Right atrium auricular region (tissue), 2 donors: ENCODE measurements around the gene KIF18A. TPM values are rescaled to one million over a fixed set of nuclear protein-coding genes. Genes with fewer than 3 reads are reported as not detected.

ENCODE experiments used
- DNase-seq: peaks from one replicate; pipeline ENCODE4 v3.0.0-alpha.2; 2019; ENCODE audit warnings: low spot score
- H3K27ac ChIP-seq, 2 donors: fragments of 200-600 bp; sonication (generic); 1 replicate in 1 of 2; 2 replicates in 1 of 2; pipeline ENCODE4 v1.5.1; 2016 to 2019
- H3K27me3 ChIP-seq, 2 donors: fragments of 200-600 bp; sonication (generic); one replicate each; pipeline versions ENCODE4 v1.5.1 to v1.6.0; 2017 to 2019
- H3K36me3 ChIP-seq: fragments of 200-600 bp; sonication (generic); one replicate; pipeline ENCODE4 v1.5.1; 2016
- H3K4me1 ChIP-seq, 2 donors: fragments of 200-600 bp; sonication (generic); one replicate each; pipeline versions ENCODE4 v1.5.1 to v1.6.0; 2017 to 2019
- H3K4me3 ChIP-seq, 2 donors: fragments of 200-600 bp; sonication (generic); 1 replicate in 1 of 2; 2 replicates in 1 of 2; pipeline ENCODE4 v1.5.1; 2017 to 2019; ENCODE audit warnings: mild to moderate bottlenecking in 1 of 2, moderate library complexity in 1 of 2
- H3K9me3 ChIP-seq, 2 donors: fragments of 200-600 bp; sonication (generic); one replicate each; pipeline ENCODE4 v1.5.1; 2019
- total RNA-seq, 2 donors: library from RNA; depleted of rRNA; stranded (reverse); fragments of >200 nt; gene quantifications; one replicate each; pipeline ENCODE4 v1.1.0, GENCODE V29; 2016
- TF ChIP-seq, protein P1 (sequence below), 2 donors: fragments of 200-600 bp; sonication (generic); IDR thresholded peaks; one replicate each; pipeline ENCODE4 v1.5.1; 2019; ENCODE audit warnings: antibody characterized with exemption in 2 of 2

KIF18A gene
- total RNA-seq, 2 donors from 2014 or later = 0.43 to 0.52 TPM

DNA sequence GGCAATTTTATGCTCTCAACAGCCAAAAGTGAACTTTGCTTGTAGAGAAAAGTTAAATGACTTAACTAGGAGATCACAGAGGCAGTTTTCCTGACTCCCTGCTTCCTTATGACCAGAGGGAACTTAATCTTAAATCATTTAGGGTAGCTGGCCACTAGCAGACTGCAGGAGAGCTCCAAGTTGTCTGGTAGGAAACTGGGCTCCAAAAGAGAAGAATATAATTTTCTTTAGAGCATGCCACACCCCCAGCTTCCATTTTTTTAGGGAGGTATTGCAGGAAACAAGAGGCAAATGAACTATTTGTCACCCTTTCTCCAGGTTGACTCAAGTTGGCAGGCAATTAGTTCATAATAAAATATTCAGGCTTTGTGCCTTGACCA, 2.9 kb upstream of the KIF18A start:
- Histone ChIP-seq H3K9me3 (no peaks in the 10 kb centered on the region), H3K36me3 (peaks cover 5% of the 10 kb centered on the region), H3K27me3 (no peaks in the 10 kb centered on the region), H3K4me1 (peaks cover 0 to 30% of the 10 kb centered on the region in 2 donors), H3K4me3 (peak overlapping the region; percentile 52 to 76), H3K27ac (peak overlapping the region; percentile 61 to 87)
- DNase-seq = no peak
- TF ChIP-seq, protein P1, sequence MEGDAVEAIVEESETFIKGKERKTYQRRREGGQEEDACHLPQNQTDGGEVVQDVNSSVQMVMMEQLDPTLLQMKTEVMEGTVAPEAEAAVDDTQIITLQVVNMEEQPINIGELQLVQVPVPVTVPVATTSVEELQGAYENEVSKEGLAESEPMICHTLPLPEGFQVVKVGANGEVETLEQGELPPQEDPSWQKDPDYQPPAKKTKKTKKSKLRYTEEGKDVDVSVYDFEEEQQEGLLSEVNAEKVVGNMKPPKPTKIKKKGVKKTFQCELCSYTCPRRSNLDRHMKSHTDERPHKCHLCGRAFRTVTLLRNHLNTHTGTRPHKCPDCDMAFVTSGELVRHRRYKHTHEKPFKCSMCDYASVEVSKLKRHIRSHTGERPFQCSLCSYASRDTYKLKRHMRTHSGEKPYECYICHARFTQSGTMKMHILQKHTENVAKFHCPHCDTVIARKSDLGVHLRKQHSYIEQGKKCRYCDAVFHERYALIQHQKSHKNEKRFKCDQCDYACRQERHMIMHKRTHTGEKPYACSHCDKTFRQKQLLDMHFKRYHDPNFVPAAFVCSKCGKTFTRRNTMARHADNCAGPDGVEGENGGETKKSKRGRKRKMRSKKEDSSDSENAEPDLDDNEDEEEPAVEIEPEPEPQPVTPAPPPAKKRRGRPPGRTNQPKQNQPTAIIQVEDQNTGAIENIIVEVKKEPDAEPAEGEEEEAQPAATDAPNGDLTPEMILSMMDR (IDR thresholded peaks at IDR 0.05) = no peak

DNA sequence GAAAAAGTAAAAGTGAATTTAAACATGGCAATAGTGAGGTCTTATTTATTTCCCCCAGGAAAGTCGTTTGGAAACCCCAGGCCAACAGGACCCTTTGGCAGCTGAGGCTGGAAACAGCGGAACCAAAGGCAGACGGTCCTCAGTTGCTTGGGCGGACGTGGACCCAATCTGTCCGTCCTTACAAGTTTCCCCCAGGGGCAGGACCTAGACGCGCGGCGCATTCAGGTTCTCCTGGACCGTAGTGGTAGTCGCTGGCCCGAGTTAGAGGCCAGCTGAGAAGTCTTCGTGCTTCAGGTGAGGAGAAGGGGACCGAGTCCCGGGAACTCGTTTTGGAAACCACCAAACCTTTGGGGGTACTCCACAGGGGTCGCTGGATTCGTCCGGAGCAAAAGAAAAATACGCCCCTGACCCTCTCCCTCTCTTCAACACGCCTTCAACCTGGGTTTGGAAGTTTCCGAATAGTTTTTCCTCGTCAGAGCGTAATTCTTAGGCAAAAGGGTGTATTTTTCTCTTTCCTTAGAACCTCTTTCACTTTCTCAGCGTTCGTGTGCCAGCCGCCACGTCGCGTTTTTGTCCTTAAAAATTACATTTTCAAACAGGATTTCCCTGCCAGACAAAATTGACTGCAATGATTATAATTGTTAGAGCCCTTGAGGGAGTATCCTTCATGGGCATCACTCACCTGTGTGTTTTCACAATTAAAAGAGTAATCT, 2.3 kb upstream of the KIF18A start:
- peak; percentile 83 for DNase-seq

DNA sequence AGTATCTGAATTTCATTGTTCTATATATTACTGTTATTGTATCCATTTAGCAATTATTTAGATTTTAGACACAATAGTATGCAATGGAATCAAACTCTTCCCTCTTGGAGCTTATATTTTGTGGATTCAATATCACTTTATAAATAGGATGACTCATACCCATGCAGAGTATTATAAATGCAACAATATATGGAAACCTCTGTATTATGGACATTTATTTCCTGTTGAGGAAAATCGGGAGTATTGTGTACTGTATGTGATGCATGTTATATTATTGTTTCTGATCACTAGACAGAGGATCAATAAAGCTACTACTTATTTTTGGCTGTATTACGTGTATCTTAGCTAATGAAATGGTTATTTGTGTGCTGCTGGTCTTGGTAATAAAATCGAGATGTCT, 1.0 kb upstream of the KIF18A start:
- peak overlapping the region in 1 of 2 donors; percentile 61 for H3K4me3 ChIP-seq
- H3K27ac ChIP-seq = peak overlapping the region in 1 of 2 donors; percentile 71

More for the DNA sequence above, 2.3 kb upstream of the KIF18A start:
- Histone ChIP-seq H3K27ac (peak overlapping the region; percentile 61 to 87), H3K27me3 (no peaks in the 10 kb centered on the region), H3K4me1 (peaks cover 0 to 30% of the 10 kb centered on the region in 2 donors), H3K4me3 (peak overlapping the region; percentile 52 to 76), H3K36me3 (peaks cover 1% of the 10 kb centered on the region), H3K9me3 (no peaks in the 10 kb centered on the region)
- TF ChIP-seq, protein P1 (IDR thresholded peaks at IDR 0.05) = peak in 1 of 2 donors; percentile 25

DNA sequence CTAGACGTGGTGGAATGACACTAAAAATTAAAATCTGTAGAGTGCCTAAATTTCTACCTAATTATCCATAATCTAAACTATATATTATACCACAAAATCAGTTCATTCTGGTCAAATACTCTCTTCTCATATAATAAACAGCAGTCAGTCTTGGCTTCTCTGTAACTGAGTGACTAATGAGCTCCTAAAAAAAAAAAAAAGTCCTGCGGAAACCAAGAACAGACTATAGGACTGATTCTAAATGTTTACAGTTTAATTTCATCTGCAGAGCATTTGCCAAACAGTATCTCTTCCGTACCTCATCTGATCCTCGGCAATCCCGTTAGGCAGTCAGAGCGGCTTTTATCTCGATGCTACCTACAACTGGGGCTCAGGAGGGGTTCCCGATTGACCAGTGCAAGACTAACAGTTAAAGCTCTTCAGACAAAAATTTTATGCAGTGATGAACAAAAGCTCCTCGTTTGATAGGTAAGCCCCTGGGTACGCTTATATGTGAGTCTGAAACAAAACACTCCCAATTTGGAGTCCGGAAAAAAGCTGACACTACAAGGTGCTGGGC, 686 bp downstream of the KIF18A start:
- Histone ChIP-seq H3K27me3 (no peaks in the 10 kb centered on the region), H3K36me3 (no peaks in the 10 kb centered on the region), H3K9me3 (no peaks in the 10 kb centered on the region), H3K27ac (peak overlapping the region in 1 of 2 donors; percentile 64), H3K4me1 (peaks cover 0 to 30% of the 10 kb centered on the region in 2 donors), H3K4me3 (peak overlapping the region; percentile 46 to 61)
- no peak for DNase-seq
- TF ChIP-seq, protein P1 (IDR thresholded peaks at IDR 0.05) = no peak

More for the DNA sequence above, 1.0 kb upstream of the KIF18A start:
- no peaks in the 10 kb centered on the region for H3K27me3 ChIP-seq
- no peak for DNase-seq
- H3K36me3 ChIP-seq = no peaks in the 10 kb centered on the region
- H3K4me1 ChIP-seq = peaks cover 0 to 30% of the 10 kb centered on the region in 2 donors
- TF ChIP-seq, protein P1 (IDR thresholded peaks at IDR 0.05) = no peak
- H3K9me3 ChIP-seq = no peaks in the 10 kb centered on the region

DNA sequence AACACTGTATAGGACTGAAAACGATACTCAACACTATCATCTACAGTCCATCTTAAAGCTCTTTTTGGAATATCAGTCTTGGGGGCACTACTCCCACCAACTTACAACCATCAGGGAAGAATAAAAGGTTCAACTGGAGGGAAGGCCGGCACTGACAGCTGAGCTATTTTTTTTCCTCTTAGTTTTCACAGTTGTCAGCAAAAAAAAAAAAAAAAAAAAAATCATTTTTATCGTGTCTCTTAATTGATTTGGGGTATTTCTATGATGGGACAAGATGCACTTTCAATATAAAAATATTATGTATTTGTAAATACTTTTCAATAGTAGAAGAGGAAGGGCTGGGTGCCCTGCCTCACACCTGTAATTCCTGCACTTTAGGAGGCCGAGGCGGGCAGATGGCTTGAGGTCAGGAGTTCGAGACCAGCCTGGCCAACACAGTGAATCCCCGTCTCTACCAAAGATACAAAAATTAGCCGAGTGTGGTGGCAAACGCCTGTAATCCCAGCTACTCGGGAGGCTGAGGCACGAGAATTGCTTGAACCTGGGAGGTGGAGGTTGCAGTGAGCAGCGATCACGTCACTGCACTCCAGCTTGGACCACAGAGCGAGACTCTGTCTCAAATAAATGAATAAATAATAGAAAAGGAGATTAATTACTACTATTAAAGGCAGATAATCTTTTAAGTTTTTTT, 1.5 kb downstream of the KIF18A start:
- no peak overlapping the region for H3K4me3 ChIP-seq
- H3K4me1 ChIP-seq = peaks cover 0 to 30% of the 10 kb centered on the region in 2 donors
- TF ChIP-seq, protein P1 (IDR thresholded peaks at IDR 0.05) = no peak
- no peaks in the 10 kb centered on the region for H3K36me3 ChIP-seq
- no peaks in the 10 kb centered on the region for H3K27me3 ChIP-seq
- no peak for DNase-seq
- no peaks in the 10 kb centered on the region for H3K9me3 ChIP-seq
- H3K27ac ChIP-seq = no peak overlapping the region
